AG09309 (cell line): ENCODE data around the gene NOS1AP.

Experiments used
- DNase-seq: peaks from one replicate; pipeline ENCODE4 v3.0.0-alpha.2; 2010; ENCODE audit warnings: low read depth
- H3K4me3 ChIP-seq: 2 replicates; pipeline ENCODE4 v1.5.1; 2011; ENCODE audit warnings: mild to moderate bottlenecking, low read depth, low read length, moderate library complexity; ENCODE audit not compliant: control insufficient read depth
- TF ChIP-seq, protein P1 (sequence below): IDR thresholded peaks from 2 replicates; pipeline ENCODE4 v1.5.1; 2011; ENCODE audit warnings: mild to moderate bottlenecking, low read depth, low read length, inconsistent platforms; ENCODE audit not compliant: insufficient read depth, control insufficient read depth; ENCODE audit errors: missing control alignments

The NOS1AP gene

DNA sequence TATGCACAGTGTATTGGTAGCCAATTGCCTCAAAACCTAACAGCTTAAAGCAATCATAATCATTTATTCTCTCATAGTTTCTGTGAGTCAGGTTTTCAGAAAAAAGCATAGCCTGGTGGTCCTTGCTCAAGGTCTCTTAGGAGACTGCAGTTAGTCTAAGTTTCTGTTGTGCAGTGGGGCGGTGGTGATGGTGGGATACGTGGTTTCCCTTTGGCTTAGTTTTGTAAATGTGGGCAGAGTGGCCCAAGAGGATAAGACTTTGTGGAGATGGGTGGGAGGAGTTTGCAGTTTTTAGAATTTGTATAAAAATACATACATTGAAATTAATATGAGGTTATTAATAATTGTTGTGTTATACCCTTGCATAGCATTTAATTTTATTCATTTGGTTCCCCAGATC lies 68.6 kb downstream of the NOS1AP start:
- no peak overlapping the region for H3K4me3 ChIP-seq
- TF ChIP-seq, protein P1, sequence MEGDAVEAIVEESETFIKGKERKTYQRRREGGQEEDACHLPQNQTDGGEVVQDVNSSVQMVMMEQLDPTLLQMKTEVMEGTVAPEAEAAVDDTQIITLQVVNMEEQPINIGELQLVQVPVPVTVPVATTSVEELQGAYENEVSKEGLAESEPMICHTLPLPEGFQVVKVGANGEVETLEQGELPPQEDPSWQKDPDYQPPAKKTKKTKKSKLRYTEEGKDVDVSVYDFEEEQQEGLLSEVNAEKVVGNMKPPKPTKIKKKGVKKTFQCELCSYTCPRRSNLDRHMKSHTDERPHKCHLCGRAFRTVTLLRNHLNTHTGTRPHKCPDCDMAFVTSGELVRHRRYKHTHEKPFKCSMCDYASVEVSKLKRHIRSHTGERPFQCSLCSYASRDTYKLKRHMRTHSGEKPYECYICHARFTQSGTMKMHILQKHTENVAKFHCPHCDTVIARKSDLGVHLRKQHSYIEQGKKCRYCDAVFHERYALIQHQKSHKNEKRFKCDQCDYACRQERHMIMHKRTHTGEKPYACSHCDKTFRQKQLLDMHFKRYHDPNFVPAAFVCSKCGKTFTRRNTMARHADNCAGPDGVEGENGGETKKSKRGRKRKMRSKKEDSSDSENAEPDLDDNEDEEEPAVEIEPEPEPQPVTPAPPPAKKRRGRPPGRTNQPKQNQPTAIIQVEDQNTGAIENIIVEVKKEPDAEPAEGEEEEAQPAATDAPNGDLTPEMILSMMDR = no peak
- no peak for DNase-seq

DNA sequence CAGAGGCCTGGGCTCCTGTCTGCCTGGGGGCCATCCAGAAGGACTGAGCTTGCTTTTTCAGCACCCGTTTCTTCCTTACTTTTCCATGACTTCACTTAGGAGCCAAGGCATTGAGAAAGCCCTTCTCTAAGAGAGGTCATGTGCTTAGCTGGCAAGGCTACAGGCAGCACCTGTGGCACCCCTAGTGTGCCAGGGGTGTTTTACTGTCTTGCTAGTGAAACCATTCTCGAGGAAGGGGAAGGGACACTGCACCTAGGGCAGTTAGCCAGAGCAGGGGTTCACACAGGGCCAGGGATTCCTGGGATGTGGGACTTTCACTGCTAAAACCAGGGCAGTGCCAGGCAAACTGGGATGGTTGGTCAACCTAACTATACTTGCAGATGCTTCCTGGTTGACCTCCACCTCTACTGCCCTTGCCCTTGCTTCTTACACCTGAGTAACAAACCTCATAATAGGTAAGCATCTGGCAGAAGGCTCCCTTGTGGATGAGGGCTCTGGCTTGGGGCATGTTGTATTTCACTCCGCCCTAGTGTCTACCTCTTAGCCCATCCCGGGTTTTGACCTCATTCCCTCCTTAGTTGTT lies 69.2 kb downstream of the NOS1AP start:
- TF ChIP-seq, protein P1 = no peak
- no peak for DNase-seq
- no peak overlapping the region for H3K4me3 ChIP-seq

GRCh38 chr1:162139211-162139610 lies 69.7 kb downstream of the NOS1AP start:
- H3K4me3 ChIP-seq = no peak overlapping the region
- TF ChIP-seq, protein P1 = no peak
- DNase-seq = no peak

- no peak overlapping the region for H3K4me3 ChIP-seq
- peak; percentile 40 for DNase-seq
- TF ChIP-seq, protein P1 = no peak
Measured at GRCh38 chr1:162141281-162142054, 72.0 kb downstream of the NOS1AP start.

- no peak overlapping the region for H3K4me3 ChIP-seq
- DNase-seq = no peak
- TF ChIP-seq, protein P1 = no peak
Measured at GRCh38 chr1:162142968-162143367, 73.5 kb downstream of the NOS1AP start.

DNA sequence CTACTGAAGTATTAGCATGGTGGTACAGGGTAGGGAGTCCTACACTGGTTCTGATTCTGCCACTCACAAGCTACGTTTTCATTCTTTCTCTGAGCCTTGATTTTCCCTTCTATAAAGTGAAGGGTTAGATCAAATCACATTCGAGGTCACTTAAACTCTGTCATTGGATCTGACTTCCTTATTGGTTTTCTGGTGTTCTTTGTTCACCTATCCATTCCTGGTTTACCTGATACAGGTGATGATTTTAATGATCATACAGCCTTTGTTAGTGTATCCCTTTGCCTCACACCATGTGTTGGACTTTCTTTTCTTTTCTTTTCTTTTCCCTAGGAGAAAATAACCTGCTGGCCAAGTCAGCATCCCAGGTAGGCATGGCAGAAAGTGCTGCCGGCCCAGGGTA lies 74.8 kb downstream of the NOS1AP start:
- TF ChIP-seq, protein P1 = no peak
- no peak overlapping the region for H3K4me3 ChIP-seq
- DNase-seq = no peak
